GM23248 (cell line): ENCODE results near the gene SLC7A8.

ENCODE experiments used
- EZH2 ChIP-seq: fragments of 200-600 bp; sonication (generic); IDR thresholded peaks from 2 replicates; pipeline ENCODE4 v1.6.1; 2018; ENCODE audit warnings: antibody characterized with exemption, mild to moderate bottlenecking; ENCODE audit not compliant: insufficient read depth, poor library complexity, severe bottlenecking
- EZH2phosphoT487 ChIP-seq: fragments of 200-600 bp; sonication (generic); IDR thresholded peaks from 2 replicates; pipeline ENCODE4 v1.6.1; 2018; ENCODE audit warnings: antibody characterized with exemption, moderate library complexity, mild to moderate bottlenecking, low read depth; ENCODE audit not compliant: insufficient read depth

- TF ChIP-seq EZH2 = no peak
- no peak for TF ChIP-seq EZH2phosphoT487
These were observed 63.8 kb downstream of the SLC7A8 start for GRCh38 chr14:23119363-23120327.
